GM10266 (cell line): ENCODE data around the gene MPIG6B.
A peak's percentile ranks its signal among the peaks of the same experiment; 100 is the strongest.

Experiments used
- DNase-seq: peaks from one replicate; pipeline ENCODE4 v3.0.0; 2012; ENCODE audit errors: extremely low spot score
- CTCF ChIP-seq: IDR thresholded peaks from 2 replicates; pipeline ENCODE4 v1.5.1; 2012; ENCODE audit warnings: mild to moderate bottlenecking, low read depth; ENCODE audit not compliant: control insufficient read depth, insufficient read depth; ENCODE audit errors: missing control alignments

MPIG6B gene

GRCh38 chr6:31723245-31723979, at the start of gene MPIG6B:
TSS of gene MPIG6B (plus strand) at chr6:31723373. CDS start at chr6:31723384, 11 bp downstream.
- no peak for DNase-seq
- no peak for TF ChIP-seq CTCF

GRCh38 chr6:31676322-31676903, 46.8 kb upstream of the MPIG6B start:
- no peak for TF ChIP-seq CTCF
- no peak for DNase-seq

GRCh38 chr6:31676904-31677303, 46.3 kb upstream of the MPIG6B start:
- no peak for DNase-seq
- no peak for TF ChIP-seq CTCF

GRCh38 chr6:31677955-31678354, 45.2 kb upstream of the MPIG6B start:
- no peak for DNase-seq
- TF ChIP-seq CTCF = no peak

GRCh38 chr6:31680226-31681134, 42.7 kb upstream of the MPIG6B start, which contains the start of gene LY6G5C:
TSS of gene LY6G5C (minus strand) at chr6:31681067. CDS start at chr6:31680373, 694 bp downstream.
- peak; percentile 87 for TF ChIP-seq CTCF
- peak; percentile 78 for DNase-seq

GRCh38 chr6:31681135-31681671, 42.0 kb upstream of the MPIG6B start:
- peak; percentile 62 for DNase-seq

More at GRCh38 chr6:31681135-31681671, 42.0 kb upstream of the MPIG6B start:
- peak; percentile 31 for TF ChIP-seq CTCF
